Stimulated activated CD8-positive, alpha-beta memory T cell treated with anti-CD3 and anti-CD28 coated beads, Interleukin-2, amount 100 ng/mL, for 48 hours (primary cell): Measurements from ENCODE around the gene TRPC6.
"Not testable (repeated sequence)": the region's sequence is repeated elsewhere in the genome, so short reads cannot be mapped to it uniquely, and the experiment has no call there.

ENCODE experiments used
- DNase-seq, 2 donors: peaks; one replicate each; pipeline ENCODE4 v3.0.0-alpha.2; 2020; ENCODE audit warnings: low read depth in 2 of 2

The TRPC6 gene

DNA sequence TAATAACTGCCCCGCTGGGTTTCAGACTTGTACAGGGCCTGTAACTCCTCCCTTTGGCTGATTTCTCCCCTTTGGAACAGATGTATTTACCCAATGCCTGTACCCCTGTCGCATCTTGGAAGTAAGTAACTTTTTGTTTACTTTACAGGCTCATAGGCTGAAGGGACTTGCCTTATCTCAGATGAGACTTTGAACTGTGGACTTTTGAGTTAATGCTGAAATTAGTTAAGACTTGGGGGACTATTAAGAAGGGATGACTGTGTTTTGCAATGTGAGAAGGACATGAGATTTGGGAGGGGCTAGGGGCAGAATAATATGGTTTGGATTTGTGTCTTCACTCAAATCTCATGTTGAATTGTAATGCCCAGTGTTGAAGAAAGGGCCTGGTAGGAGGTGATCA, 62.0 kb downstream of the TRPC6 start:
- DNase-seq, result no peak

DNA sequence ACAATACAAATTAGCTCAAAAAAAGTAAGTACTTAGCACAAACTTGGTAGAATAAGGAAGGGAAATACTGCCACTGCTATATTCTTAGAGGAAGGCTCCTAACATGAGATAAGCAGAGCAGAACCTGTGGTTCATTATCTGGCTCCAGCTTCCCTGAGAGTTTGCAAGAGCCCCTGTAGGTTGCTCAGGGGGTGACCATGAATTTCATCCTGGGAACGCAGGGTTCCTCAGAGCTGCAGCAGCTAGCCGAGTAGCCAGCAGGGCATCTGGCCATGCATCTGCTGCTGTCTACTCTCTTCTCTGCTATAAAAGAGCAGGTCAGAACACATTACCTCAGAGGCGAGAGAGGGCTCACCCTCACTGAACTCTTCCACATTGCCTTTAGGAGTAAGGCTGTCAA, 67.3 kb downstream of the TRPC6 start:
- DNase-seq, result no peak

GRCh38 chr11:101511065-101511464, 72.7 kb downstream of the TRPC6 start:
- DNase-seq, result no peak

GRCh38 chr11:101510591-101510990, 73.2 kb downstream of the TRPC6 start:
- DNase-seq, result no peak

DNA sequence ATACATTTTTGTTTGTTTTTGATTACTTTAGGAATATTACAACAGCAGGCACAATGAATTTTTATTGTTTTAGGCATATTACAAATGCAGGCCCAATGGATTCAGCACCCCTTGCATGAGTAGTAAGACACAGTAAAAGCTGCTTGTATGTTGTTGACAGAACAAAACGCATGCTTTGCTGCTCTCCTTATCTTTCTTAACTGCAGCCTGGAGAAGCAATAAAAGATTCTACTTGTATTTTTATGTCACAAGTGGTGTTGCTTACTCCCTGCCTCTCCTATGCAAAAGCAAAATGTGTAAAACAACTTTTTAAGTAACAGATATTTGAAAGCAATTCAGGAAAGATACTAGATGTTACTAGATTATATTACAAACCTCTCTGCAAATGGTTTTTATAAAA, 73.9 kb downstream of the TRPC6 start:
- no peak for DNase-seq

DNA sequence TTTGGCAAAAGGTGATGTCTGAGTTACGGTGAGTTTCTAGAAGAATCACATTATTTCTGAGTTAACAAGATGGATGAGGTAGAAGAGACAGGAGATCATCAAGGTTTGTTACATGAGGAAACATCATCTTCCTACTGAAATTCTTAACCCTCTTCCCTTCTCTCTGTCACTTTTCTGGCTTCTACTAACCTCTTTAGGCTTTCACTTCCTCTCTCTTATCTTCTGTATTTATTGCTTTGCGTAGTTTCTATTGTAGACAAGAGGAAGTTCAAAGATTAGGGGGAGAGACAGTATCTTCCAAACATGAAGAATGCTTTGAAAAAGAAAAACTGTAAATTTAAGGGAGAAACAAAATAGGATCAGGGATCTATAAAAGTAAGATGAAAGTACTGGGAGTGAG, 75.4 kb downstream of the TRPC6 start:
- no peak for DNase-seq

- no peak for DNase-seq
Observed at GRCh38 chr11:101498891-101499290, 84.9 kb downstream of the TRPC6 start.

DNA sequence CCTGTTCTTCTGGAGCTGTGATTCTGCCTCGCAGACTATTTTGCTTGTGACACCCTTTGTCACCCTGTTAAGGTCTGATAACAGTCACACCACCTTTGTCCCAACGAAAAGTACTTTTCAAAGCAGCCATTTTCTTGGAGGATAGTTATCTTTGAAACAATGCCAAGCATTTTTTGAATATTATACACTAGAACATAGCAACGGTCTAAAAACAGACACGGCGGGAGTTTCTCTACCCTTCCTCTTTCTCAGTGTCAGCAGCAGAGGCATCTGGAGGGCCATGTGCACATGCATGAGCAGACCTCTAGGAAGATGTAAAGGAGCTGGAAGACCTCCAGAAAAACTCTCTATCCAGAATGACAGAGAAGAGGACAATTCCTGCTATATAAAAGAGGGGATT, 86.5 kb downstream of the TRPC6 start:
- DNase-seq, result no peak

GRCh38 chr11:101487775-101488174, 96.0 kb downstream of the TRPC6 start:
- DNase-seq, result no peak

DNA sequence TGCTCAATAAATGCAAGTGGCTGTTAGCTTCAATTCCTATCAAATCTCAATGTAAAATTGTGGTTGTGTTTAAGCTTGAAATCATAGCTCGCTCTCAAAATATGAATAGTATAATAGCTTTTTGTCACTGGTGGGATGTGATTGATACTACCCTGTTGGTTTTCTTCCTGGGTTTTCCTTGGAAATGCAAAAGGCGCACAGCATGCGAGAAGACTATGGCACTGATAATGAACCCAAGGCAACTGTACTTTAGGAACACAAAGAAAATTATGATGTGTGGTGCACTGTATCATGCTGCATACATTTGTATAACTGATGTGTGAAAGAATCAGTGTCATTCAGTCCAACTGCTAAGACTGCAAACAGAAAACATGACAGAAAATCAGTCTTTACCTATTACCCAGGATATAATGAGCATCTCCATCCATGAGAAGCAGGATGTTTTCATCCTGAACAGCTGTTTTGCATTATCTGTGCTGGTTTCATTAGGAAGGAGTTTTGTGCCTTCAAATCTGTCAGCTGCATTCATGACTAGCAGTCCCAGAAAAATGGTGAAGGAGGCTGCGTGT, 101.2 kb downstream of the TRPC6 start:
- no peak for DNase-seq

- DNase-seq, result no peak
Observed at GRCh38 chr11:101478587-101479369, 105.0 kb downstream of the TRPC6 start.

DNA sequence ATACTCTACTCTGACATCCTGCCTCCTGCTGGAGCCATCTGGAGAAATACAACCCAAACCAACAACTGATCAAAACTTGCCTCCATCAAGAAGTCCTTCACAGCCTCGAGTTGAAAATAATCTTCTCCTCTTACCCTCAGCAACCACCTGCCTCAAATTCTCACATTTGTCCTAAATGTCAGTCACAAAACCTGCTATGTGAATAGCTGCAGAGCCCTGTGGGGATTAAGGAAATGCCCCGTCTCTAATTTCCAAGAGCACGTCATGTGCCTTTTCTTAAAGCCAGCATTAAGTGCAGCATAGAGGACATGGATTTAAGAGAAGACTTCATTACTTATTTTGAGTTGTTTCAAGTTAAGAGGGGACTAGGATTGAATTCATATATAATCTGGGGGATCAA, 105.9 kb downstream of the TRPC6 start:
- DNase-seq, result no peak

- no peak for DNase-seq
Observed at GRCh38 chr11:101476191-101476590, 107.6 kb downstream of the TRPC6 start.

DNA sequence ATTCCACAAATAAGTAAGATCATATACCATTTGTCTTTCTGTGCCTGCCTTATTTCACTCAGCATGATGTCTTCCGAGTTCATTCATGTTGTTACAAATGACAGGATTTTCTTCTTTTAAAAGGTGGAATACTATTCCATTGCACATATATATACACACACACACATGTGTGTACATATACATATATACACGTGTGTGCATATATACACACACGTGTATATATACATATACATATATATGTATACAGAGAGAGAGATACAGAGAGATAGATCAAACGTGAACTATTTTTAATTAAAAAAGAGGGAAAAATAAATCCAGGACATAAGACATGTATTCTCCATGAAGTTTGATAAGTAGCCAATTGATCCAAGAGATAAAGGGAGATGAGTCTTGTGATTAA, 108.1 kb downstream of the TRPC6 start:
- DNase-seq, result no peak

DNA sequence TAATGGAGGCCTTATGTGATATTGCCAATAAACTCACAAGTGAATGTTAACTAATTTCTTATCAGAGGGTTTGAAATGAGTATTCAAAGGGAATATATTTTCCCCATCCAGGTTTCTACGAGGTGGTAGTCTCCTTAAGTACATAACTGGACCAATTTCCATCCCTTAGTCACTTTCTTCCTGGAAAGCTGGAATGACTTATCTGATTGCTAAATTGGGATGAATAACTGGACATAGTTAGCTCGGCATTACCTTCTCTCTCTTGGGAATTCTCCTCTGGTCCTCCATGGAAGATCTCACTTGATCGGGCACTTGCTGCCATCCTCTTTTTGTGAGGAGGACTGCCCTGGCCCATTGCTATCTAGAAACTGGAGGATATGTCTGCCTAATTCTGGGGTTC, 109.1 kb downstream of the TRPC6 start:
- DNase-seq, result no peak

DNA sequence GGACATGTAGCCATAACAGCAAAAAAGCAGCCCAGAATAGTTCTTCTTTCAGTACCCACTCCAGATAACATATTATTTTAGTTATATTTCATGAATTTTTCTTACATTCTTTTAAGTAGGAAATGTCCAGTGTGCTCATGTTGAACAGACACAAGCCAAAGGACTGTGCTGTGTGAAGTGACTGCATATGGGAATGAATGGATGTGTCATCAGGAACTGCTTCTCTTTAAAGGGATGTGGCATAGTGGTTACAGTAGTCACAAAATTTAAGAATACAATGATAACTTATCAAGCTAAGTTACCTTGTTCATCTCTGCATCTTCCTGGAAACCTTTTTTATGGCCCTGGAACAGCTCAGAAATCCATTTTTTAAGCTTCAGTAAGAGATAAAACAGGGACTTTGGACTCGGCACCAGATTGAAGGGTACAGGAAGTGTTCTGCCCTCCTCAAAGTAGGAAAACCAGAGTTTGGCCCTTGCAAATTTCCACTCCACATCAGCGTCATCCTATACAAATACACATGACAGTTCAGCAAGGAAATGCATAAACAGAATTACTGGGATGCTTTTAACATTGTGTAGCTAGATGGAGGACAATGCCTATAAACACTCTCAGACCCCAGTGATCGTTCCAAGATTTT, 112.8 kb downstream of the TRPC6 start:
- no peak for DNase-seq

- DNase-seq, result no peak
Observed at GRCh38 chr11:101470419-101470818, 113.4 kb downstream of the TRPC6 start.

GRCh38 chr11:101466352-101466751, 117.5 kb downstream of the TRPC6 start:
- no peak for DNase-seq

GRCh38 chr11:101464388-101464787, 119.4 kb downstream of the TRPC6 start:
- DNase-seq, result not testable (repeated sequence)

DNA sequence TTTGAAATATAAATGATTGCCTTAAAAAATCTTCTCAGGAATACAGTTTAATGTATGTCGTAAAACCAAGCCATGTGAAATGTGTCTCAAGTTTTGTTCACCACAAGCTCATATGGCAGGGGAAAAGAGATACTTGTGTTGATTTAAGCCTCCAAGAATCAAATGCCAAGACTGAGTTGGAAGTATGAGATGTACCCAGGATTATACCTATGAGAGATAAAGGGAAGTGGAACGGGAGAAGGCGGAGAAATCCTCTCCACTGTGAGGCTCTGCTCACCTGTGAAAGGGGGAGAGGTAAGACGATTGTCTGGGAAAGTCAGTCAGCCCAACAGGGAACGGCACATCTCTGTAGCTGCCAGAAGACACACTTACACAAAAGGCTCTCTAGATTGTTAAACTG, 124.8 kb downstream of the TRPC6 start:
- DNase-seq, result no peak

- no peak for DNase-seq
Observed at GRCh38 chr11:101458161-101458560, 125.6 kb downstream of the TRPC6 start.

- no peak for DNase-seq
Observed at GRCh38 chr11:101456812-101457211, 127.0 kb downstream of the TRPC6 start.

- DNase-seq, result no peak
Observed at GRCh38 chr11:101453682-101454081, 130.1 kb downstream of the TRPC6 start.
